Right ventricle myocardium superior (tissue), 1 donor: Measurements from ENCODE around the gene LTBP2. TPM values are rescaled to one million over a fixed set of nuclear protein-coding genes. Genes with fewer than 3 reads are reported as not detected.

Experiments used
- ATAC-seq: fragments of 200-7000 bp; cut with Tn5 transposase; one replicate; pipeline ENCODE4 v1.9.1; 2020; ENCODE audit warnings: mild to moderate bottlenecking; ENCODE audit not compliant: poor library complexity
- DNase-seq: peaks from one replicate; pipeline ENCODE4 v3.0.0-alpha.2; 2020
- intact Hi-C: fragments of 100-400 bp; cut with DNase I; formaldehyde crosslinking; loops from one replicate; pipeline ENCODE4 v1.11.2; 2022
- total RNA-seq: library from RNA; stranded (reverse); fragmentation: NEBNext Ultra II Directional; extraction: Animal tissue kit (Norgen Biotek cat#: 25700); gene quantifications from one replicate; pipeline ENCODE4 v1.2.1, GENCODE V29; 2021
- donor health status: DM: no; HTN: yes; CAD: no; lungs with severe emphysema.

The LTBP2 gene
- total RNA-seq, 1 donor from 2014 or later: 11.9 TPM

GRCh38 chr14:74616507-74616906, 4.5 kb upstream of the LTBP2 start:
- intact Hi-C loops: loop anchor here (10.0 kb wide), 1 partner anchor 252 kb away; no protein-coding TSS in a partner anchor
- no peak for ATAC-seq
- DNase-seq: no peak

- intact Hi-C loops: loop anchor here (10.0 kb wide), 1 partner anchor 251 kb away; no protein-coding TSS in a partner anchor
Observed at GRCh38 chr14:74615735-74616134, 3.7 kb upstream of the LTBP2 start.

DNA sequence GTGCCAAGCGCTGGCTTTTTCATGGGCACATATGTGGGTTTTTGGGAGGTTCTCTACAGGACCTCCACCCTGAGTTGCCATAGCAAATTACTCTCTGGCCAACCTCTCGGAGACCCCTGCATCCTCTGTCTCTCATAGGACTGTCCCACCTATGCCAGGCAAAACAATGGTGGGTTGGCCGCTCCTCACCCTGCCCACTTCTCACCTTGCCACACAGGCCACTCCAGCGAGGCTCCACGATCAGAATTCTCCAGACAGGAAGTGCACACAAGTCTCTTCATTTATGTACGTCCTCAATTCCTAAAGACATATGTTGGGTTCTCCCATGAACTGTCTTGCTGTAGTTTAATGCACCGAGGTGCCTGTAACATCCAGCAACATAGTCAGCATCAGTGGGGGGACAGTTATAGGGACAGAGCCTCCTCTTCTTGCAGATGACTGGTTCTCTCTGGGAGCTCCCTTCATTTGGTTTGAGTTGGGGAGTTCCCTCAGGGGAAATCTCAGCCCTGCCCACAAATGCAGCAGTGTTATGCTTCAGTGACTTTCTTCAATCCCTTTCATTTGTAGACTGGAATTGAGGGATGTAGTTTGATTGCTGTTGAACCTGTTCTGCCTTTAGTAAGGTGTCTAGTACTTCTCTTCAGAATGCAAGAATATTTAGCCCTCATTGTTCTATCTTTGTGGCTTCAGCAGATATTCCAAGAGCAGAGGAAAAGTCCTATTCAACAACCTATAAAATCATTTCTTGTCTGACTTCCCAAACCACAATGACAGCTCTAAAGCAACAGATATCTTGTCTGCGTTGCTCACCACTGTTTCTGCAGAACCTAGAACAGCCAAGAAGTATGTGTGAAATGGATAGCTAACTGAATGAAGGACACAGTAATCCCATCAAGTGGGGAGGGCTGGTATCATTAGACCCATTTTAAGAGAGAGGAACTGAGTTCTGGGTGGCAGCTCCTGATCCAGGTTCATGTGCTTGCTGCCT, 2.8 kb upstream of the LTBP2 start:
- intact Hi-C loops: loop anchor here (10.0 kb wide), 1 partner anchor 250 kb away; no protein-coding TSS in a partner anchor
- no peak for DNase-seq
- no peak for ATAC-seq

More at GRCh38 chr14:74615735-74616134, 3.7 kb upstream of the LTBP2 start:
- DNase-seq (no peak), ATAC-seq (no peak)

DNA sequence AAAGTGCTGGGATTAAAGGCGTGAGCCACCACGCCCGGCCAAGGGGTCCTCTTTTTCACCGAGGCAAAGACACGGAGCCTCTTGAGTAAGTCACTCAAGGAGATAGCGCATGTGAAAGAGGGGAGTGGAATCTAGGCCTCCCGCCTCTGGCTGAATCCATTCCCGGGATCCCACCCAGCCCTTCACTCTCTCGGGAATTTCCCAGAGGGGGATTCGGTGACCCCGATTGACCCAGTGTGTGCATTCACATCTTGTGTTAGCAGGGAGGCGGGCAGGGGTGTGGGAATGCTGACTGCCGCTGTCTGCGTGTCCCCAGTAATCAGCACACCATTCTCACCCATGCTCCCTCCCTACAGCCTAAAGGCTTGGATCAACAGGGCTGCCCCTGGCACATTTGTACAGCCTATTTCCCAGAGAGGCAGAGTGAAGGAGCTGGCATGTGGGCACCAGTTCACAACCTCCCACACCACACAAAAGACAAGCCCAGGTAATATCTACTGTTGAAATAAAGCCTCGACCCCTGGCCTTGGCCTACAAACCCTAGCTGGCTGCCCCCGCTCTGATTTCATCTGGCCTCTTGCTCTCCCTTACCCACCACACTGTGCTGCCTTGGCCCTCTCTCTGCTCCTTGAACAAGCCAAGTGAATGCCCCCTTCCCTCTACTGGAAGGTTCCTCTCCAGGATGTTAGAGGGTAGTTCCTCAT, 1.3 kb upstream of the LTBP2 start:
- intact Hi-C loops: loop anchor here (10.0 kb wide), 1 partner anchor 249 kb away; no protein-coding TSS in a partner anchor
- no peak for ATAC-seq
- DNase-seq: no peak

- intact Hi-C loops: loop anchor here (10.0 kb wide), 1 partner anchor 248 kb away; no protein-coding TSS in a partner anchor
- peak; percentile 89 for ATAC-seq
- peak; percentile 91 for DNase-seq
Observed at GRCh38 chr14:74612350-74613021, 449 bp upstream of the LTBP2 start.

DNA sequence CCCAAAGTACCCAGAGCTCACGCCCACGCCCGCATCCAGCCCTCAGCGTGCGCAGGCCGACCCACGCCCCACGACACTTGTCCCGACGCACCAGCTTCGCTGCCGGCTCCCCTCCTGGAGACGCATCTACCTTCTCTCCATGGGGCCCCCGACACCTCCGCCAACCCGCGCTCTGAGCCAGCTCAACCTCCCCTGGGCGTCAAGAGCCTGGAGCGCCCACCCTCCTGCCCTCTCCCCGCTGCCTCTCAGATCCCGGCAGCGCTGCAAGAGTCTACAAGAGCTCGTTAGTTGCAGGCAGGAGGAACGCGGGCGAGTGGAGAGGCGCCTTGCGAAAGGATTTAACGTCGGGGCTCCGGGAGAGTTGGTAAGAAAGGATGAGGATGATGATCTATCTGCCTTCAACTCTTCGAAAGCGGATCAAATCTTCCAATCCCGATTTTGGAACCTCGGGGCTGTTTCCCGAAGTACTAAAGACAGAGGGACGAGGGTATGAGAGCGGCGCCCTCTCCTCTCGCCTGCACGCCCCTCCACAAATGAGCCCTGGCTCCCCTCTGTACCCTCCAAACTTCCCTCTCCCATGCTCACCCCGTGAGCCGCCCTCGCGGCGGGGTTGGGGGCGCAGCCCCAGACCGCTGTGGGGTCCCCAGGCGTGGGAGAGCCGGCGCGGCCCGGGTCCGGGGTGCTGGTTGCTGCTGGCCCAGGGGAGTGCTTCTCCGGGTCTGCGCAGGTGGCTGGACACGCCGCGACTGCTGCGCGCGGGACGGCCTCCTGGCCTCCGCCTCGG, 979 bp downstream of the LTBP2 start:
- no peak for DNase-seq
- ATAC-seq: no peak
- intact Hi-C loops: loop anchor here (10.0 kb wide), 1 partner anchor 246 kb away; no protein-coding TSS in a partner anchor

GRCh38 chr14:74610199-74610865, 1.7 kb downstream of the LTBP2 start:
- ATAC-seq (no peak), DNase-seq (no peak)
- intact Hi-C loops: loop anchor here (10.0 kb wide), 1 partner anchor 246 kb away; no protein-coding TSS in a partner anchor

DNA sequence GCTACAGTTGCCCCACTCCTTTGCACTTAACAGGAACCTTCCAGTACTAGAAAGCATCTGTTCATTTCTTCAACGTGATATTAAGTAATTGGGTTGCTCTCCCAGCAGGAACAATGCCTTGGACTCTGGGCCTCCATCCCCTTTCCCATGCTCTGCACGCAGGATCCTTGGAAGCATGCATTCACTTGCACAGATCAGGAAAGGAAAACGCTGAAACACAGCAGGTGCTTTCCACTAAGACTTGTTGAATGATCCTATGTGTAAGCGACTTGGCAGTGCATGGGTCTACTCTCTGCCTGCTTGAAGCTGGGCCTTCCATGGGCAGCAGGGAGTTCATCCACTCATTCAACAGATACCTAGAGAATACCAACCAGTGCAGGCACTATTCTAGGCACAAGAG, 2.3 kb downstream of the LTBP2 start:
- ATAC-seq (no peak), DNase-seq (no peak)
- intact Hi-C loops: loop anchor here (5.0 to 10.0 kb wide), 3 partner anchors 105 to 245 kb away; no protein-coding TSS in a partner anchor

DNA sequence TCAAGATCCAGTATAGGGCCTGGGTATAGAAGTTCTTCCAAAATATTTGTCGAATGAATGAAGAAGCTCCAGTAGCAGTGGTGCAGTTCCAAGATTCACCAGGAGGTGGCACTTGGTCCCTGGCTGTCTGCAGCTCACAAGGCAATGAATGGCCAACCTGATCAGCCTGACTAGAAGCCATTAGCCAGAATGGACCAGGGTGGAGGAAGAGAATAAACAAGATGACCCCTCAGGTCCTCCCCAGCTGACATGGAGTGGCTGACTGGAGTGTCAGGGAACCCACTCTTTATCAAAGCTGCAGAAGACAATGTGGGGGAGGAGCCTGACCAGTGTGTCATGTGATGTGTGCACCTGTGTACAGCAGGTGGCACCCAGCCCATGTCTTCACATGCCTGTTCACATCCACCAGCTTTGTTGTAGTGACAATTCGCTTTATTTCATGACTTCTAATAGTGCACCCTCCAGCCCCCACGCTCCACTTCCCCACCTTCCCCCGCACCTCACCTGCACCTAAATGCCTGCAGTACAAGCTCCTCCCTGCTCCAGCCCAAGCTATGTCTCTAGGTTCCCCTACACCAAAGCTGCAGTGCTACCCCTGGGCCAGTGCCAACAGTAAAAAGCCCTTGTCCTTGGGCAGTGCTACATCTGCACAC, 3.0 kb downstream of the LTBP2 start:
- intact Hi-C loops: loop anchor here (5.0 to 10.0 kb wide), 2 partner anchors 104 to 193 kb away; no protein-coding TSS in a partner anchor
- ATAC-seq: peak; percentile 42

DNA sequence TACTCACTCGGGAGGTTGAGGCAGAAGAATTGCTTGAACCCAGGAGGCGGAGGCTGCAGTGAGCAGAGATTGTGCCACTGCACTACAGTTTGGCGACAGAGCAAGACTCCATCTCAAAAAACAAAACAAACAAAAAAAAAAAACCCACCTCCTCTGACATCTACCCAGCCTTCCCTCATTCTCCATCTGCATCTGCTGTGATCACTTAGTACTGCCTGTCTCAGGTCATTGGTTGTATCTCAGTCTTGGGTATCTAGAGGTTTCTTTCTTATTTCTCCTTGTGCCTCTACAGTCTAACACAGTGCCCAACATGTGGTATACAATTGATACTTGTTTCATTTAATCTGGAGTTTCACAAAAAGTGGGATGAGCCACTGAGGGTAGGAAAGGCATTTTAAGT, 5.3 kb downstream of the LTBP2 start:
- DNase-seq: no peak
- intact Hi-C loops: loop anchor here (5.0 to 10.0 kb wide), 2 partner anchors 102 to 196 kb away; no protein-coding TSS in a partner anchor
- ATAC-seq: no peak

More for the DNA sequence above, 3.0 kb downstream of the LTBP2 start:
- DNase-seq: peak; percentile 90

- intact Hi-C loops: loop anchor here (5.0 to 10.0 kb wide), 2 partner anchors 101 to 197 kb away; no protein-coding TSS in a partner anchor
- no peak for DNase-seq
- no peak for ATAC-seq
Observed at GRCh38 chr14:74605531-74606223, 6.4 kb downstream of the LTBP2 start.

GRCh38 chr14:74604911-74605310, 7.1 kb downstream of the LTBP2 start:
- intact Hi-C loops: loop anchor here (5.0 to 10.0 kb wide), 2 partner anchors 100 to 197 kb away; no protein-coding TSS in a partner anchor
- DNase-seq (no peak), ATAC-seq (no peak)

DNA sequence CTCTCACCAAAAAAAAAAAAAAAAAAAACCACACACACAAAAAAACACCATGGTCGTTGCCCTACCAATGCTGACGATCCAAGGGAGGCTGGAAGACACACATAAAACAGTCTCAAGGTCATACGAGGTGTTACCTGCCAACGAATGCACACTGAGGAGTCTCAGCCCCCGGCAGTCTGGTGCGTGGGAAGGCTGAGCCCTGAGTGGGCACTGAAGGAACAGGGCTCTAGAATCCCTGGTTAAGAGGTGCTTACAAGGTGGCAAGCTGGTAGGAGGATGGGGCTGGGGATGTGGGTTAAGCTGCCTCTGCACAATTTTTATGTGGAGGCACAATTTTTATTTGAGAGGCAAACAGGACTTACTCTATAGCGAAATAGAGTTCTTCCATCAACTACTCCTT, 7.9 kb downstream of the LTBP2 start:
- DNase-seq (no peak), ATAC-seq (no peak)
- intact Hi-C loops: loop anchor here (10.0 kb wide), 1 partner anchor 99 kb away; no protein-coding TSS in a partner anchor

- intact Hi-C loops: loop anchor here (10.0 kb wide), 1 partner anchor 97 kb away; no protein-coding TSS in a partner anchor
- ATAC-seq: peak; percentile 15
- no peak for DNase-seq
Observed at GRCh38 chr14:74601982-74602381, 10.1 kb downstream of the LTBP2 start.

DNA sequence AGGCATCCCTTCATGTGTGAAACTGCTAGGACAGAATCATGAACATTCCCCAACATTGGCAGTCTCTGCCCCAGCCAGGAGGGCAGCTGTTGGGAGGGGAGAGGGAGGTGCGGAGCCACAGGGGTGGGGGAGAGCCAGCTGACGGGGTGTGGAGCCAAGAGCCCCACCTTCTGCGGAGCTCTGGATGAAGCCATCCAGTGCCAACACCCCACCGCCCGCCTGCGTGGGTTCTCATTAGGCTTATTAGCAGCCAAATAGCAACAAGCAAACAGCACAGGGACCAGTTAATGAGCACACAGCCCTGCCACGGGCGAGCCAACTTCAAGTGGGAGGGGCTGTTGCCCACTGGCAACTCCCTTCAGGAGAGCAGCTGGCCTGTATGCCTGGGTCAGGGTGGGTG, 12.1 kb downstream of the LTBP2 start:
- ATAC-seq (no peak), DNase-seq (peak; percentile 46)
- intact Hi-C loops: loop anchor here (10.0 kb wide), 1 partner anchor 95 kb away; no protein-coding TSS in a partner anchor

DNA sequence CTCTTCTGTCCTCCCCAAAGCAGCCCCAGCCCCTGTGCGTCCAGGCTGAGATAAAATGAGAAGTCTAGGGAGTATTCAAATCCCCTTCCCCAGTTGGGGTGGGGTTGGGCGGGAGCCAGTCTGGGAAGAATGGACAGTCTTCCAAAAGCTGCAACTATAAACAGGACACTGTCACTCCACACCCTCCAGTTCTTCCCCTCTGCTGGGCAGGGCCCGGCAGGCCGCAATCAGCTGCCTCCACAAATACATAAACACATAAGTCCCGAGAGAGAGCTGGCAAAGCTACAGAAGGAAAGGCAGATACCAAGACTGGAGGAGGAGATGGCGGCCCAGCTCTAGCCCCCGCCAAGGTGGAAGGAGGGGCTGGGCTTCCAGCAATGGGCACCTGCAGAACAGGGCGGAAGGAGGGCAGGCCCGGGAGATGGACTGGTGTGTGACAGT, 12.7 kb downstream of the LTBP2 start:
- ATAC-seq (peak; percentile 56), DNase-seq (peak; percentile 65)
- intact Hi-C loops: no loop called here
